HepG2 (cell line): Measurements from ENCODE around the gene POLR3K. TPM values are rescaled to one million over a fixed set of nuclear protein-coding genes. Genes with fewer than 3 reads are reported as not detected.

Experiments
- DNMT1 ChIP-seq: sonication (generic); formaldehyde crosslinking; IDR thresholded peaks from 2 replicates; pipeline ENCODE4 v1.5.1; 2020; ENCODE audit warnings: mild to moderate bottlenecking, missing genetic modification reagents
- EEA1 ChIP-seq: sonication (generic); formaldehyde crosslinking; IDR thresholded peaks from 2 replicates; pipeline ENCODE4 v1.5.1; 2020; ENCODE audit warnings: mild to moderate bottlenecking, missing genetic modification reagents, borderline replicate concordance
- HCFC1 ChIP-seq: fragments of 150-350 bp; IDR thresholded peaks from 2 replicates; pipeline ENCODE4 v1.6.1; 2014; ENCODE audit warnings: low read depth, low read length
- MAZ ChIP-seq, 2 experiments: sonication (generic) in 1 of 2; formaldehyde crosslinking in 1 of 2; IDR thresholded peaks; 2 replicates each; pipeline versions ENCODE4 v1.5.0 to v1.6.1; 2012 to 2020; ENCODE audit warnings: low read depth in 2 of 2, mild to moderate bottlenecking in 2 of 2, borderline replicate concordance in 1 of 2, improper control_type of control experiment in 1 of 2, low read length in 1 of 2, missing genetic modification reagents in 1 of 2, moderate library complexity in 1 of 2
- NR2F6 ChIP-seq, 2 experiments: IDR thresholded peaks; 2 replicates each; pipeline ENCODE4 v1.6.1; 2016; ENCODE audit warnings: antibody characterized with exemption in 1 of 2, mild to moderate bottlenecking in 1 of 2
- SRSF4 ChIP-seq: fragments of 200-400 bp; formaldehyde crosslinking; IDR thresholded peaks from one replicate; pipeline ENCODE4 v1.6.1; 2018; ENCODE audit warnings: mild to moderate bottlenecking, low read depth, low read length, moderate library complexity; ENCODE audit not compliant: poor library complexity, severe bottlenecking
- TCF7L2 ChIP-seq: IDR thresholded peaks from 2 replicates; pipeline ENCODE4 v1.6.1; 2011; ENCODE audit warnings: mild to moderate bottlenecking, low read depth, low read length, moderate library complexity
- THAP8 ChIP-seq: sonication (generic); formaldehyde crosslinking; IDR thresholded peaks from 2 replicates; pipeline ENCODE4 v1.5.1; 2020; ENCODE audit warnings: missing genetic modification reagents, mild to moderate bottlenecking, borderline replicate concordance
- TOE1 ChIP-seq: sonication (generic); formaldehyde crosslinking; IDR thresholded peaks from 2 replicates; pipeline ENCODE4 v1.4.0; 2020; ENCODE audit warnings: mild to moderate bottlenecking, missing genetic modification reagents
- ZBTB20 ChIP-seq: sonication (generic); formaldehyde crosslinking; IDR thresholded peaks from 2 replicates; pipeline ENCODE4 v1.8.1; 2023; ENCODE audit warnings: missing genetic modification reagents, low read depth, mild to moderate bottlenecking, borderline replicate concordance
- ZBTB7B ChIP-seq: sonication (generic); formaldehyde crosslinking; IDR thresholded peaks from 2 replicates; pipeline ENCODE4 v1.4.0; 2020; ENCODE audit warnings: missing genetic modification reagents
- ZKSCAN8 ChIP-seq: IDR thresholded peaks from 2 replicates; pipeline ENCODE4 v1.6.1; 2016; ENCODE audit warnings: borderline replicate concordance, missing genetic modification reagents, missing compliant biosample characterization
- ZNF121 ChIP-seq: sonication (generic); formaldehyde crosslinking; IDR thresholded peaks from 2 replicates; pipeline ENCODE4 v1.5.0; 2020; ENCODE audit warnings: mild to moderate bottlenecking, missing genetic modification reagents
- ZNF234 ChIP-seq: sonication (generic); formaldehyde crosslinking; conservative IDR thresholded peaks from 2 replicates; pipeline ENCODE4 v1.5.1; 2020; ENCODE audit warnings: mild to moderate bottlenecking, missing genetic modification reagents
- ZNF562 ChIP-seq: sonication (generic); formaldehyde crosslinking; IDR thresholded peaks from 2 replicates; pipeline ENCODE4 v1.8.0; 2022; ENCODE audit warnings: missing genetic modification reagents, borderline replicate concordance
- ZNF619 ChIP-seq: sonication (generic); formaldehyde crosslinking; IDR thresholded peaks from 2 replicates; pipeline ENCODE4 v1.4.0; 2020; ENCODE audit warnings: mild to moderate bottlenecking, missing genetic modification reagents
- ZNF782 ChIP-seq: sonication (generic); formaldehyde crosslinking; IDR thresholded peaks from 2 replicates; pipeline ENCODE4 v1.4.0; 2020; ENCODE audit warnings: missing genetic modification reagents, mild to moderate bottlenecking, borderline replicate concordance
- ZNF792 ChIP-seq: IDR thresholded peaks from 2 replicates; pipeline ENCODE4 v1.6.1; 2016
- ZSCAN12 ChIP-seq: sonication (generic); formaldehyde crosslinking; IDR thresholded peaks from 2 replicates; pipeline ENCODE4 v1.9.0; 2021; ENCODE audit warnings: mild to moderate bottlenecking, missing genetic modification reagents
- polyA plus RNA-seq, 8 experiments: library from polyadenylated mRNA; depleted of rRNA in 3 of 8; stranded (reverse) in 7 of 8; unstranded in 1 of 8; fragments of >200 nt; fragmentation: Illumina TruSeq in 4 of 8; extraction: Trizol in 4 of 8; gene quantifications; 2 replicates each; pipeline versions ENCODE4 v1.2.1 to v1.2.3, GENCODE V29; 2011 to 2016; ENCODE audit warnings: low read depth in 4 of 8, missing spikeins in 1 of 8, mixed read lengths in 1 of 8; ENCODE audit not compliant: insufficient read depth in 1 of 8
- total RNA-seq, 5 experiments: library from RNA; depleted of rRNA; stranded (reverse); fragments of >200 nt; fragmentation: Illumina TruSeq; extraction: Trizol; gene quantifications; 2 replicates each; pipeline ENCODE4 v1.2.3, GENCODE V29; 2016; ENCODE audit warnings: low read depth in 1 of 5
- TF ChIP-seq, protein P1 (sequence below): sonication (generic); formaldehyde crosslinking; IDR thresholded peaks from 2 replicates; pipeline ENCODE4 v1.4.0; 2020; ENCODE audit warnings: missing genetic modification reagents
- TF ChIP-seq, protein P2 (sequence below): sonication (generic); formaldehyde crosslinking; IDR thresholded peaks from 2 replicates; pipeline ENCODE4 v1.8.0; 2022; ENCODE audit warnings: low read depth, missing genetic modification reagents

Gene POLR3K
- total and polyA plus RNA-seq, 2 of the 13 experiments (the other 11 are each of a cell fraction or from before 2014, with no cell fraction given), result 14.8 to 18.8 TPM

- TF ChIP-seq MAZ (IDR thresholded peaks at IDR 0.05; ENCODE audit: borderline replicate concordance, low read depth, low read length) (0 out of 2 replicates have a peak, but pooled peaks have one; percentile 32), MAZ (CRISPR knock-in tag; IDR thresholded peaks at IDR 0.05; ENCODE audit: low read depth) (peak; percentile 88; the same call in 1 of the 2 replicates), ZBTB20 (peak; percentile 23; the same call in 1 of the 2 replicates), HCFC1 (0 out of 2 replicates have a peak, but pooled peaks have one; percentile 25), ZNF619 (CRISPR knock-in tag) (0 out of 2 replicates have a peak, but pooled peaks have one; percentile 36), ZKSCAN8 (CRISPR knock-in tag) (no peak; the same call in 1 of the 2 replicates), SRSF4 (no peak), EEA1 (CRISPR knock-in tag) (0 out of 2 replicates have a peak, but pooled peaks have one; percentile 24), ZSCAN12 (CRISPR knock-in tag) (no peak), TCF7L2 (no peak), DNMT1 (CRISPR knock-in tag) (no peak; the same call in 1 of the 2 replicates), ZNF782 (no peak; the same call in 1 of the 2 replicates), THAP8 (CRISPR knock-in tag) (peak; percentile 69; the same call in 1 of the 2 replicates), TOE1 (CRISPR knock-in tag) (no peak), ZNF121 (CRISPR knock-in tag) (no peak), ZBTB7B (CRISPR knock-in tag) (peak; percentile 69), NR2F6 (IDR thresholded peaks at IDR 0.05) (no peak), NR2F6 (CRISPR knock-in tag; IDR thresholded peaks at IDR 0.05) (no peak), ZNF562 (CRISPR knock-in tag) (0 out of 2 replicates have a peak, but pooled peaks have one; percentile 46), ZNF792 (CRISPR knock-in tag) (no peak), ZNF234 (CRISPR knock-in tag) (peak; percentile 16; the same call in 1 of the 2 replicates)
- TF ChIP-seq, protein P1, sequence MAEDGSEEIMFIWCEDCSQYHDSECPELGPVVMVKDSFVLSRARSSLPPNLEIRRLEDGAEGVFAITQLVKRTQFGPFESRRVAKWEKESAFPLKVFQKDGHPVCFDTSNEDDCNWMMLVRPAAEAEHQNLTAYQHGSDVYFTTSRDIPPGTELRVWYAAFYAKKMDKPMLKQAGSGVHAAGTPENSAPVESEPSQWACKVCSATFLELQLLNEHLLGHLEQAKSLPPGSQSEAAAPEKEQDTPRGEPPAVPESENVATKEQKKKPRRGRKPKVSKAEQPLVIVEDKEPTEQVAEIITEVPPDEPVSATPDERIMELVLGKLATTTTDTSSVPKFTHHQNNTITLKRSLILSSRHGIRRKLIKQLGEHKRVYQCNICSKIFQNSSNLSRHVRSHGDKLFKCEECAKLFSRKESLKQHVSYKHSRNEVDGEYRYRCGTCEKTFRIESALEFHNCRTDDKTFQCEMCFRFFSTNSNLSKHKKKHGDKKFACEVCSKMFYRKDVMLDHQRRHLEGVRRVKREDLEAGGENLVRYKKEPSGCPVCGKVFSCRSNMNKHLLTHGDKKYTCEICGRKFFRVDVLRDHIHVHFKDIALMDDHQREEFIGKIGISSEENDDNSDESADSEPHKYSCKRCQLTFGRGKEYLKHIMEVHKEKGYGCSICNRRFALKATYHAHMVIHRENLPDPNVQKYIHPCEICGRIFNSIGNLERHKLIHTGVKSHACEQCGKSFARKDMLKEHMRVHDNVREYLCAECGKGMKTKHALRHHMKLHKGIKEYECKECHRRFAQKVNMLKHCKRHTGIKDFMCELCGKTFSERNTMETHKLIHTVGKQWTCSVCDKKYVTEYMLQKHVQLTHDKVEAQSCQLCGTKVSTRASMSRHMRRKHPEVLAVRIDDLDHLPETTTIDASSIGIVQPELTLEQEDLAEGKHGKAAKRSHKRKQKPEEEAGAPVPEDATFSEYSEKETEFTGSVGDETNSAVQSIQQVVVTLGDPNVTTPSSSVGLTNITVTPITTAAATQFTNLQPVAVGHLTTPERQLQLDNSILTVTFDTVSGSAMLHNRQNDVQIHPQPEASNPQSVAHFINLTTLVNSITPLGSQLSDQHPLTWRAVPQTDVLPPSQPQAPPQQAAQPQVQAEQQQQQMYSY (CRISPR knock-in tag), result no peak
- TF ChIP-seq, protein P2, sequence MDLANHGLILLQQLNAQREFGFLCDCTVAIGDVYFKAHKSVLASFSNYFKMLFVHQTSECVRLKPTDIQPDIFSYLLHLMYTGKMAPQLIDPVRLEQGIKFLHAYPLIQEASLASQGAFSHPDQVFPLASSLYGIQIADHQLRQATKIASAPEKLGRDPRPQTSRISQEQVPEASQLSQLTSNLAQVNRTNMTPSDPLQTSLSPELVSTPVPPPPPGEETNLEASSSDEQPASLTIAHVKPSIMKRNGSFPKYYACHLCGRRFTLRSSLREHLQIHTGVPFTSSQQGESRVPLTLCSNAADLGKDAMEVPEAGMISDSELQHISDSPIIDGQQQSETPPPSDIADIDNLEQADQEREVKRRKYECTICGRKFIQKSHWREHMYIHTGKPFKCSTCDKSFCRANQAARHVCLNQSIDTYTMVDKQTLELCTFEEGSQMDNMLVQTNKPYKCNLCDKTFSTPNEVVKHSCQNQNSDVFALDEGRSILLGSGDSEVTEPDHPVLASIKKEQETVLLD (CRISPR knock-in tag), result peak; percentile 41; the same call in 1 of the 2 replicates
These were observed at the start of gene POLR3K, which contains the start of gene SNRNP25 (continued) for GRCh38 chr16:53346-54236.
